Mucosa of stomach (tissue), 1 donor: ENCODE data around the gene VAV3.

ENCODE experiments used
- H3K27me3 ChIP-seq: one replicate; pipeline ENCODE4 v1.7.0; 2013; ENCODE audit warnings: mild to moderate bottlenecking, low read length; ENCODE audit not compliant: control insufficient read depth, insufficient read depth
- H3K36me3 ChIP-seq: one replicate; pipeline ENCODE4 v1.7.0; 2013; ENCODE audit warnings: low read length; ENCODE audit not compliant: control insufficient read depth, insufficient read depth
- H3K4me1 ChIP-seq: one replicate; pipeline ENCODE4 v1.7.0; 2013; ENCODE audit warnings: mild to moderate bottlenecking, low read length; ENCODE audit not compliant: control insufficient read depth, insufficient read depth
- H3K4me3 ChIP-seq: one replicate; pipeline ENCODE4 v1.7.0; 2013; ENCODE audit warnings: low read length
- H3K9ac ChIP-seq: one replicate; pipeline ENCODE4 v1.7.0; 2013; ENCODE audit warnings: mild to moderate bottlenecking, low read length, moderate library complexity
- H3K9me3 ChIP-seq: one replicate; pipeline ENCODE4 v1.7.0; 2013; ENCODE audit warnings: mild to moderate bottlenecking, low read length, moderate library complexity; ENCODE audit not compliant: control insufficient read depth
- donor health status: Pancreatic carcinoma.

The VAV3 gene

DNA sequence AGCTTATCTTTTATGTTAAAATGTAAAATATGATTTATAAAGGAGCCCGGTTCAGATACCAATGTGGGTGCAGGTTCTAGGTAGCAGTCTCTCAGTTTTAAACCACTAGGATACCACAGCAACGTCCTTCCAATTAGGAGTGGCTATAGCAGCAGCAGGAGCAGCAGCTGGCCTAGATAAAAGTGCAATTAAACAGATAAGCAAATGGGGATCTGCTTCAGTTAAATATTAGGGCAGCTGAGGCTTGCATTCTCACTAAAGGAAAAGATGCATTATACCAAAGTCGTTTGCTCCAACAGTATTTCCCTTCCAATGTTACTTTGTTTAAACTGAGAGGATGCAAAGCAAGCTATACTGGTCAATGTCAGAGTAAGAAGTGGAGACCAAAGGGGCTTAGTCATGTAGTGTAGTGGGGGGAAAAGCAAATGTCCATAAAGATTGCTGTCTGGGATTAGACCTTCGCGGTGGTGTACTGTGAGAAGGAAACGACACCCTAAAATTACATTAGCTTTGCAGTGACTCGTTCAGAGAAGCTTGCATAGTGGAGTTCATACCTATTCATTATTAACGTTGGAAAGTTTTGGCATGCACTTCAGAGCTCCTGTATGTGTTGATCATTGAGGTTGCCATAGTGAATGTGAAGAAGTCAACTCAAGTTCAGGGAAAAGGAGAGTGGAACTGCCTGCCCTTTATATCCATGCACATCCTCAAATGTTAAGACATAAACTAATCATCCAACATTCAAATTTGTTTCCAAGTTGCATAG lies 272.2 kb downstream of the VAV3 start:
- no peaks in the 10 kb centered on the region for H3K4me1 ChIP-seq
- no peaks in the 10 kb centered on the region for H3K27me3 ChIP-seq
- H3K4me3 ChIP-seq = no peak overlapping the region
- no peaks in the 10 kb centered on the region for H3K36me3 ChIP-seq
- no peak overlapping the region for H3K9ac ChIP-seq
- H3K9me3 ChIP-seq = no peaks in the 10 kb centered on the region

DNA sequence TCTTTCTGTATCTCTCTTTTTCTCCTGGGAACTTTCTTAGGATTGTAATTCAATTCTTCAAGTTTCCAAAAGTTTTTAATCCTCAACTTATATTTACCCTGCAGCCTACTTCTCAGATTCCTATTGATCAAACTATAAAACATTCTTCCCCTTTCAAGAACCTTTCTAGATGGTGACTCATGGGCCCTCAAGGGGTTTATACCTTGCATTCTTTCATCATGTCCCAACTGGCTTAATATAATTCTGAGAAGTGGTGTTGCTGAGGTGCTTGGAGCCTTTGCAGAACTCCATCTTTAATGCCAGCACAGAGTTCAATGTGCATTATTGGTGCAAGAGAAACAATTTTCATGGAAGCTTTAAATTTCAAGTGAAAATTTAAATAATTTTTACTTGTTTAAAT lies 273.4 kb downstream of the VAV3 start:
- no peaks in the 10 kb centered on the region for H3K4me1 ChIP-seq

DNA sequence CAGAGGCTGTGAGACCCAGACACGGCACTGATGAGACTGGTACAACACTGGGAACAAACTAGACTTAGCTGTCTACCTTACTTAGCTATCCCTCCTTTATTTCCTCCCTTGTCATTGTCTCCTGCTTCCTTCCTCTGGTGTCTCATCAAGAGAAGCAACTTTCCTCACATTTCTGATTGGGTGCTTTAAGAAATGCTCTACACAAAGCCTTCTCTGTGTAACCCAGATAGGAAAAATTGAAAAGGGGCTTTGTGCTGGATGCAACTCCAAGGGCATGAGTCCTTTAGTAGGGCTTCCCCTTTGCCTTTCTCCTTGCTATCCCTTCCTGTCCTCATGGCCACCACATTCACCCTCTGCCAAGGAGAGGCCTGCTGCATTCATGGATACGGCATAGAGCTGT lies 274.5 kb downstream of the VAV3 start:
- Histone ChIP-seq H3K4me3 (no peak overlapping the region), H3K4me1 (no peaks in the 10 kb centered on the region), H3K36me3 (no peaks in the 10 kb centered on the region), H3K9me3 (no peaks in the 10 kb centered on the region), H3K9ac (no peak overlapping the region), H3K27me3 (no peaks in the 10 kb centered on the region)

More for the DNA sequence above, 273.4 kb downstream of the VAV3 start:
- no peaks in the 10 kb centered on the region for H3K9me3 ChIP-seq
- H3K27me3 ChIP-seq = no peaks in the 10 kb centered on the region
- H3K36me3 ChIP-seq = no peaks in the 10 kb centered on the region
- no peak overlapping the region for H3K9ac ChIP-seq
- no peak overlapping the region for H3K4me3 ChIP-seq

DNA sequence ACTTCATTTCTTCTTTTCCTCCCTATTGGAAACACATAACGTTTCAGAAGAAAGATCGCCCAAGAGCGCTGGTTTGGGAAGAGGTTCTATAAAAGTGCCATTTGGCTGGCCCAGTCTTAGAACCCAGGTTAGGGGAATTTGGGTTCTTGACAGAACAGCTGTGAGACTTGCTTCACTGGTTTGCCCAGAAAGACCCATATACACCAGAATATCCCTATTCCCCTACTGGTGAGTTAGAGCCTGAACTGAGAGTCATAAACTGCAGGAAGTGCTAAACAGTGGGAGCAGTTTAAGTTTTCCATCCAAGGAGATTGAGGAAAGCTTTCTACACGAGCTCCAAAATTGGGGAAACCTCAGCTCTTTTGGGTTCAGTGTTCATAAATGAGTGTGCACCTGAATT lies 275.2 kb downstream of the VAV3 start:
- H3K4me3 ChIP-seq = no peak overlapping the region
- H3K27me3 ChIP-seq = no peaks in the 10 kb centered on the region
- no peaks in the 10 kb centered on the region for H3K36me3 ChIP-seq
- no peaks in the 10 kb centered on the region for H3K9me3 ChIP-seq
- H3K9ac ChIP-seq = no peak overlapping the region
- H3K4me1 ChIP-seq = no peaks in the 10 kb centered on the region

GRCh38 chr1:107689159-107689558 lies 275.8 kb downstream of the VAV3 start:
- H3K4me3 ChIP-seq = no peak overlapping the region
- H3K9ac ChIP-seq = no peak overlapping the region
- H3K4me1 ChIP-seq = no peaks in the 10 kb centered on the region
- H3K9me3 ChIP-seq = no peaks in the 10 kb centered on the region
- H3K27me3 ChIP-seq = no peaks in the 10 kb centered on the region
- no peaks in the 10 kb centered on the region for H3K36me3 ChIP-seq

- Histone ChIP-seq H3K9me3 (no peaks in the 10 kb centered on the region), H3K36me3 (no peaks in the 10 kb centered on the region), H3K27me3 (no peaks in the 10 kb centered on the region), H3K4me3 (no peak overlapping the region), H3K9ac (no peak overlapping the region), H3K4me1 (no peaks in the 10 kb centered on the region)
These were observed 276.9 kb downstream of the VAV3 start for GRCh38 chr1:107687849-107688753.

- H3K36me3 ChIP-seq = no peaks in the 10 kb centered on the region
- H3K4me3 ChIP-seq = no peak overlapping the region
- no peaks in the 10 kb centered on the region for H3K4me1 ChIP-seq
- no peaks in the 10 kb centered on the region for H3K27me3 ChIP-seq
- no peak overlapping the region for H3K9ac ChIP-seq
- H3K9me3 ChIP-seq = no peaks in the 10 kb centered on the region
These were observed 281.3 kb downstream of the VAV3 start for GRCh38 chr1:107683683-107684082.

GRCh38 chr1:107683191-107683657 lies 281.8 kb downstream of the VAV3 start:
- Histone ChIP-seq H3K36me3 (no peaks in the 10 kb centered on the region), H3K4me1 (no peaks in the 10 kb centered on the region), H3K9me3 (no peaks in the 10 kb centered on the region), H3K27me3 (no peaks in the 10 kb centered on the region), H3K4me3 (no peak overlapping the region), H3K9ac (no peak overlapping the region)

- Histone ChIP-seq H3K9me3 (no peaks in the 10 kb centered on the region), H3K27me3 (no peaks in the 10 kb centered on the region), H3K4me1 (no peaks in the 10 kb centered on the region), H3K4me3 (no peak overlapping the region), H3K36me3 (no peaks in the 10 kb centered on the region), H3K9ac (no peak overlapping the region)
These were observed 282.5 kb downstream of the VAV3 start for GRCh38 chr1:107682467-107682866.

GRCh38 chr1:107681001-107681479 lies 283.9 kb downstream of the VAV3 start:
- Histone ChIP-seq H3K36me3 (no peaks in the 10 kb centered on the region), H3K9ac (no peak overlapping the region), H3K9me3 (no peaks in the 10 kb centered on the region), H3K27me3 (no peaks in the 10 kb centered on the region), H3K4me3 (no peak overlapping the region), H3K4me1 (no peaks in the 10 kb centered on the region)

DNA sequence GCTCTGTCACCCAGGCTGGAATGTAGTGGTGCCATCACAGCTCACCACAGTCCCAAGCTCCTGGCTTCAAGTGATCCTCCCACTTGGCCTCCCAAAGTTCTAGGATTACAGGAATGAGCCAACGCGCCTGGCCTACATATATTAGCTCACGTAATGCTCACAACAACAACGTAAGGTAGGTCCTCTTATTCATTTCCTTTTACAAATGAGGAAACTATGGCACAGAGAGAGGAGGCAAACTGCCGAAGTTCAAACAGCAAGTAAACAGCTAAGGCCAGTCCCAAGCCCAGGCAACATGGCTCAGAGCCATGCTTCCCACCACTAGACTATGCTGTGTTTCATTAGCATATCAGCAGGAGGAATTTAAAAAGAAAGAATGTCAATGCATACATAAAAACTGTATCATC lies 284.4 kb downstream of the VAV3 start:
- no peaks in the 10 kb centered on the region for H3K27me3 ChIP-seq
- no peaks in the 10 kb centered on the region for H3K36me3 ChIP-seq
- no peak overlapping the region for H3K9ac ChIP-seq
- H3K4me1 ChIP-seq = no peaks in the 10 kb centered on the region
- H3K9me3 ChIP-seq = no peaks in the 10 kb centered on the region
- H3K4me3 ChIP-seq = no peak overlapping the region

DNA sequence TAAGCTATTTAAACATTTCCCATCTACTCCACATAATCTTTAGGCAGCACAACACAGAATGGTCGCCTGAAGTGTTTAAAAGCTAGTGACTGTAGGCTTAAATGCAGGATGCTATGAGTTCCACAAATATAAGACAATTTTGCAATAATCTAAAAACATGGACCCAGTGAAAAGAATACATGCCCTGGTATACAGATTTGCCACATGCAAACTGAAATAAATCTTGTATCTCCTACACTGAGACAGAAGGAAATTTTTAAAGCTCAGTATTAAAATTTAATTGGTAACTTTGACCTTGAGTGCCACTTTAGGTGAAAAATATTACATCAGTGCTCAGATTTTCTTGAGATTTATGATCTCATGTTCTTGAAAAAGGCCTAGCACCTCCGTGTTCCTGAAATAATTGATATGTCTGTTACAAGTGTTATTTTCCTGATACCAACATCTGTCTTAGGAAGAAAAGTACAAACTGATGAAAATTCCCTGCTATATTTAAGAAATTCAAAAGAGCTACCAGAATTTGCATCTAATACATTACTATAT lies 285.5 kb downstream of the VAV3 start:
- Histone ChIP-seq H3K9ac (no peak overlapping the region), H3K4me1 (no peaks in the 10 kb centered on the region), H3K27me3 (no peaks in the 10 kb centered on the region), H3K4me3 (no peak overlapping the region), H3K9me3 (no peaks in the 10 kb centered on the region), H3K36me3 (no peaks in the 10 kb centered on the region)
